GM18907 (cell line): ENCODE data around the gene EID2B.

ENCODE experiments used
- ATAC-seq: cut with Tn5 transposase; IDR thresholded peaks from one replicate; pipeline ENCODE4 v1.9.1; 2021; ENCODE audit warnings: mild to moderate bottlenecking, moderate library complexity; ENCODE audit not compliant: unreplicated experiment

EID2B gene

GRCh38 chr19:39500543-39500942 is 32.1 kb downstream of the EID2B start:
- ATAC-seq = no peak

GRCh38 chr19:39499932-39500331 is 32.7 kb downstream of the EID2B start:
- ATAC-seq = no peak

GRCh38 chr19:39498798-39499642 is 33.6 kb downstream of the EID2B start, which contains the start of gene DLL3:
Gene DLL3, plus strand, starts transcription at chr19:39498947. Its CDS starts 28 bp downstream, at chr19:39498975.
- ATAC-seq = no peak

- no peak for ATAC-seq
Observed at GRCh38 chr19:39497996-39498797, 34.5 kb downstream of the EID2B start.

GRCh38 chr19:39497701-39497995 is 35.0 kb downstream of the EID2B start:
- ATAC-seq = no peak

GRCh38 chr19:39496063-39496462 is 36.6 kb downstream of the EID2B start:
- ATAC-seq = no peak

GRCh38 chr19:39494661-39495060 is 38.0 kb downstream of the EID2B start:
- ATAC-seq = no peak

GRCh38 chr19:39492788-39493187 is 39.9 kb downstream of the EID2B start:
- ATAC-seq = no peak

- no peak for ATAC-seq
Observed at GRCh38 chr19:39492225-39492624, 40.4 kb downstream of the EID2B start.

- no peak for ATAC-seq
Observed at GRCh38 chr19:39489756-39490155, 42.9 kb downstream of the EID2B start.

GRCh38 chr19:39483141-39483540 is 49.5 kb downstream of the EID2B start:
- no peak for ATAC-seq

- no peak for ATAC-seq
Observed at GRCh38 chr19:39481676-39482075, 51.0 kb downstream of the EID2B start.

GRCh38 chr19:39481229-39481545 is 51.5 kb downstream of the EID2B start:
- ATAC-seq = peak; percentile 22
